ENCODE results near the gene DOCK3.

DOCK3 gene

GRCh38 chr3:50805321-50805720 lies 130.6 kb downstream of the DOCK3 start:
- H3K4me3 ChIP-seq (replicated peaks; ENCODE audit: low read depth, low read length), result no peak overlapping the region
- H3K27me3 ChIP-seq (replicated peaks; ENCODE audit: control insufficient read depth, insufficient read depth, low read length), result no peaks in the 10 kb centered on the region
- no peaks in the 10 kb centered on the region for H3K36me3 ChIP-seq (ENCODE audit: control insufficient read depth, insufficient read depth, low read length)
- DNase-seq (ENCODE audit: extremely low read depth, insufficient read length), result no peak
- TF ChIP-seq, protein P1, sequence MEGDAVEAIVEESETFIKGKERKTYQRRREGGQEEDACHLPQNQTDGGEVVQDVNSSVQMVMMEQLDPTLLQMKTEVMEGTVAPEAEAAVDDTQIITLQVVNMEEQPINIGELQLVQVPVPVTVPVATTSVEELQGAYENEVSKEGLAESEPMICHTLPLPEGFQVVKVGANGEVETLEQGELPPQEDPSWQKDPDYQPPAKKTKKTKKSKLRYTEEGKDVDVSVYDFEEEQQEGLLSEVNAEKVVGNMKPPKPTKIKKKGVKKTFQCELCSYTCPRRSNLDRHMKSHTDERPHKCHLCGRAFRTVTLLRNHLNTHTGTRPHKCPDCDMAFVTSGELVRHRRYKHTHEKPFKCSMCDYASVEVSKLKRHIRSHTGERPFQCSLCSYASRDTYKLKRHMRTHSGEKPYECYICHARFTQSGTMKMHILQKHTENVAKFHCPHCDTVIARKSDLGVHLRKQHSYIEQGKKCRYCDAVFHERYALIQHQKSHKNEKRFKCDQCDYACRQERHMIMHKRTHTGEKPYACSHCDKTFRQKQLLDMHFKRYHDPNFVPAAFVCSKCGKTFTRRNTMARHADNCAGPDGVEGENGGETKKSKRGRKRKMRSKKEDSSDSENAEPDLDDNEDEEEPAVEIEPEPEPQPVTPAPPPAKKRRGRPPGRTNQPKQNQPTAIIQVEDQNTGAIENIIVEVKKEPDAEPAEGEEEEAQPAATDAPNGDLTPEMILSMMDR (IDR thresholded peaks at IDR 0.05; ENCODE audit: insufficient read depth, low read length, poor library complexity, severe bottlenecking), result no peak

- Histone ChIP-seq H3K27me3 (replicated peaks; ENCODE audit: control insufficient read depth, insufficient read depth, low read length) (no peaks in the 10 kb centered on the region), H3K36me3 (ENCODE audit: control insufficient read depth, insufficient read depth, low read length) (no peaks in the 10 kb centered on the region), H3K4me3 (replicated peaks; ENCODE audit: low read depth, low read length) (no peak overlapping the region)
- no peak for DNase-seq (ENCODE audit: extremely low read depth, insufficient read length)
- TF ChIP-seq, protein P1 (IDR thresholded peaks at IDR 0.05; ENCODE audit: insufficient read depth, low read length, poor library complexity, severe bottlenecking), result no peak
These were observed 131.3 kb downstream of the DOCK3 start for GRCh38 chr3:50806031-50806430.

DNA sequence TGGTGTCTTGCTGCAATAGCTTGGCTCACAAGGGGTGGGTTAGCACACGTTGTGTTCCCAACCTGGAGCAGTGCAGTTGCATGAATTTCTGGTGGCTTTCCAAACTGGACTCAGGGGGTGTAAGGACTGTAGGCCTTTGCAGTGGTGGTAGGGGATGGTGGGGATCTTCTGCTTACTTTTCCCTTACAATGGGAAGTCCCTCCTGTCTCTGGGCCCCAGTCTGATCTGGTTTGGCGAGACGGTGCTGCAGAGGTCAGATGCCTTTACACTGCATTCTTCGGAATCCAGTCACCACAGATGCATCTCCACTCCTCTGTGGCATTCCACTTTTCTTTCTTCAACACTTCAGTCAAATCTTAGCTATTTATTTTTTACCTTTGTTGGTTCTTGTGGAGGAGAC lies 132.1 kb downstream of the DOCK3 start:
- no peak for DNase-seq (ENCODE audit: extremely low read depth, insufficient read length)
- peaks cover under 1% of the 10 kb centered on the region; the same call in 1 of the 2 replicates for H3K27me3 ChIP-seq (replicated peaks; ENCODE audit: control insufficient read depth, insufficient read depth, low read length)
- no peak overlapping the region for H3K4me3 ChIP-seq (replicated peaks; ENCODE audit: low read depth, low read length)
- no peaks in the 10 kb centered on the region for H3K36me3 ChIP-seq (ENCODE audit: control insufficient read depth, insufficient read depth, low read length)
- TF ChIP-seq, protein P1 (IDR thresholded peaks at IDR 0.05; ENCODE audit: insufficient read depth, low read length, poor library complexity, severe bottlenecking), result no peak

DNA sequence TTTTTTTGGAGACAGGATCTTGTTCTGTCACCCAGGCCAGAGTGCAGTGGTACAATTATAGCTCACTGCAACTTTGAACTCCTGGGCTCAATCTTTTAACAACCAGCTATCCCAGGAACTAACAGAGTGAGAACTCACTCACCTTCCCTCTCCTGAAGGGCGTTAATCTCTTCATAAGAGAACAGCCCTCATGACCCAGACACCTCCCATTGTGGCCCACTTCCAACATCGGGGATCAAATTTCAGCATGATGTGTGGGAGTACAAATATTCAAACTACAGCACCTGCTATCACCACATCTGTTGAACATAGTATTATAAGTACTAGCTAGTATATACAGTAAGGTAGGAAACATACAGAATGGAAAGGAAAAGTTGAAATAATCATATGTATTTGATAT lies 132.5 kb downstream of the DOCK3 start:
- Histone ChIP-seq H3K36me3 (ENCODE audit: control insufficient read depth, insufficient read depth, low read length) (no peaks in the 10 kb centered on the region), H3K27me3 (replicated peaks; ENCODE audit: control insufficient read depth, insufficient read depth, low read length) (peaks cover 2% of the 10 kb centered on the region; the same call in 1 of the 2 replicates), H3K4me3 (replicated peaks; ENCODE audit: low read depth, low read length) (no peak overlapping the region)
- TF ChIP-seq, protein P1 (IDR thresholded peaks at IDR 0.05; ENCODE audit: insufficient read depth, low read length, poor library complexity, severe bottlenecking), result no peak
- DNase-seq (ENCODE audit: extremely low read depth, insufficient read length), result no peak

- no peaks in the 10 kb centered on the region for H3K36me3 ChIP-seq (ENCODE audit: control insufficient read depth, insufficient read depth, low read length)
- peaks cover 2% of the 10 kb centered on the region; the same call in 1 of the 2 replicates for H3K27me3 ChIP-seq (replicated peaks; ENCODE audit: control insufficient read depth, insufficient read depth, low read length)
- TF ChIP-seq, protein P1 (IDR thresholded peaks at IDR 0.05; ENCODE audit: insufficient read depth, low read length, poor library complexity, severe bottlenecking), result no peak
- H3K4me3 ChIP-seq (replicated peaks; ENCODE audit: low read depth, low read length), result no peak overlapping the region
- DNase-seq (ENCODE audit: extremely low read depth, insufficient read length), result no peak
These were observed 137.2 kb downstream of the DOCK3 start for GRCh38 chr3:50811893-50812292.

DNA sequence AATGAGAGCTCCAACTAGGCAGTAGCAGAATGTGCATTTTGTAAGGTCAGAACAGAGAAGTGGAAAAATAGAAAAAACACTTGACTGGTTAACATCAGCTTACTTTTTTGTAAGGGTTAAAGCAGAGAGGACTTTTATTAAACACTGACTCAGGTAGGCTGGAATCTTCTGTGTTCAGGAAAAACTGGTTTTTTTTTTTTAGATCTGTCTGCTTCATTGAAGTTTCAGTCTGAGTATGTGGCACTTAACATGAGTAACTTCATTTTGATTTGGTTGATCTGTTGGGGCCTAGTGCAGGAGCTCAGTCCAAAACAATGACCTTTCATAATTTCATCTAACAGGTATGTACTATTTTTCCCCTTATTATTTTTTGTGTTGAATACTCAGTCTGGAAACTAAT lies 141.1 kb downstream of the DOCK3 start:
- TF ChIP-seq, protein P1 (IDR thresholded peaks at IDR 0.05; ENCODE audit: insufficient read depth, low read length, poor library complexity, severe bottlenecking), result no peak
- DNase-seq (ENCODE audit: extremely low read depth, insufficient read length), result no peak

More for the DNA sequence above, 141.1 kb downstream of the DOCK3 start:
- no peak overlapping the region for H3K4me3 ChIP-seq (replicated peaks; ENCODE audit: low read depth, low read length)
- H3K36me3 ChIP-seq (ENCODE audit: control insufficient read depth, insufficient read depth, low read length), result no peaks in the 10 kb centered on the region
- H3K27me3 ChIP-seq (replicated peaks; ENCODE audit: control insufficient read depth, insufficient read depth, low read length), result peaks cover 2% of the 10 kb centered on the region; the same call in 1 of the 2 replicates

Data from GM06990 (cell line).